ENCODE measurements around the gene ANKRD23. TPM values are rescaled to one million over a fixed set of nuclear protein-coding genes. Genes with fewer than 3 reads are reported as not detected.

ANKRD23 gene
- total RNA-seq, 2 experiments from 2014 or later: 3.9 to 4.9 TPM

DNA sequence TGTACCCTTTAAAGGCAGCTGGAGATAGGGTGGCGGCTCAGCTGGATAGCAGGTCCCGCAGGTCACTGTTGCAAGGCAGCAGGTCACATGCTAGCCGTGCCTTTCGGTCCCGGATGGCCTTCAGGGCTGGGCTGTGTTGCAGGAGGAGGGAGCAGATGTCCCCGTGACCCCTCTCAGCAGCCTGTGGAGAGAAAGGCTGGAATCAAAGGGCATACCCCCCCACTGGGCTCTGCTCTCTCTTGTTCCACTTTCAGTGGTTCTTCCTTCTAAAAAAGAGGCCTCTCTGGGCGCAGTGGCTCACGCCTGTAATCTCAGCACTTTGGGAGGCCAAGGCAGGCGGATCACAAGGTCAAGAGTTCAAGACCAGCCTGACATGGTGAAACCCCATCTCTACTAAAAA is 4.4 kb upstream of the ANKRD23 start:
- POLR2A ChIA-PET: interaction anchor here (0.6 kb wide), 1 partner anchor 42 kb away, joined by 5 read pairs; no protein-coding TSS in a partner anchor
- CTCF ChIA-PET: interaction anchor here (1.5 kb wide), 1 partner anchor 103 kb away, joined by 3 read pairs; no protein-coding TSS in a partner anchor

DNA sequence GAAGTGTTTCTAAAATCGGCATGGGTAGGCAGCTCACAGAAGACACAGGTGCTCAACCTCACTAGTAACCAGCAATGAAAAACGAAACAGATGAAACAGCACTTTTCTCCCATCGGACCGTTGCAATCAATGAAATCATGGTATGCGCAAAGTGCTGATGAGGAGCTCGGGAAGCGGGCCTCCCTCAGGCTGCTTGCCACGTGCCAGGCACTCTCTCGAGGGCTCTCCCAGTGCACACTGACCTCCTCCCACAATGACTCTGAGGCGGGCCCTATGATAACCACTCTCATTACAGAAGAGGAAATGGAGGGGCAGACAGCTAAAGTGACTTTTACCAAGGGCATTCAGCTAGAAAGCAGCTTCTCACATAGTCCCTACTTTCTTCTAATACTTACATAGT is 3.8 kb upstream of the ANKRD23 start:
- CTCF ChIA-PET: interaction anchor here (0.6 to 1.5 kb wide), 3 partner anchors 29 to 103 kb away, joined by 3 to 11 read pairs (median 4); no protein-coding TSS in a partner anchor
- POLR2A ChIA-PET: no interaction called here

DNA sequence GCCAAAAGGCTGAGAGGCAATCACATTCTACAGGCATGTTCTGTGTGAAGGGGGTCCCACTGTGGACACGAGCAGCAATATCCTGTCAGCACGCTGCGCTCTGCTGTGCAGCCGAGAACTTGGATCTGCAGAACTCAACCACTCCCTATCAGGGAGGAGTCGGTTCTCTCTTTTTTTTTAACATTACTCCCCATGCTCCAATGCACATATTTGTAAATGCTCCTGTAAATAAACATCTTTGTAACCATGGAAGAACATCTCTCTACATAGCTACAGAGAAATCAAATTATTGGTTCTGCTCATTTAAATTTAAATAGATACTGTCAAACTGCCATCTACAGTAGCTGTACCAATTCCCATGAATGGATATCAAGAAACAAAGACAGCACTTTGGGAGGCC is 3.0 kb upstream of the ANKRD23 start:
- ChIA-PET POLR2A (interaction anchor here (0.7 kb wide), 1 partner anchor 73 kb away, joined by 6 read pairs; no protein-coding TSS in a partner anchor), CTCF (no interaction called here)

DNA sequence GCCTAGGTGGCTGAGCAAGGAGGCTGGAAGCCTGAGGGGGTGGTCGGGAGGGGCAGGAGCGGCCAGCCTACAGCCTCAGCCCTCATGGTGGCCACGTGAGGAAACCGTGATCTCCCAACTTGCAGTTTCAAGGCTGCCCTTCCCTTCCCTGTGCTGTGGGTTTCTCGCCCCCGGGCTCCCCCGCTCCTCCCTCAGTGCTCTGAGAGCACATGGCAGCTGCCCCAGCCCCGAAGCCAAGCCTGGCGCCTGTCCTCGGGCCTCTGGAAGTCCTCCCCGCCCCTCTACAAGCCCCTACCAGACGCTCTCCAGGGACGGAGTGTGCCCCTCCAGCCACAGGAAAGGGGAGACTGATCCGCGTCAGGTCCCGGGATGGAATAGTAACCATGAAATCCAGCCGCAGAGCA is 586 bp upstream of the ANKRD23 start:
- CTCF ChIA-PET: interaction anchor here (1.1 to 1.5 kb wide), 4 partner anchors 8 to 107 kb away, joined by 4 to 6 read pairs (median 4); partner anchors contain the start of gene ANKRD39
- POLR2A ChIA-PET: interaction anchor here (0.6 kb wide), 3 partner anchors 31 to 504 kb away, joined by 3 to 5 read pairs (median 4); no protein-coding TSS in a partner anchor

DNA sequence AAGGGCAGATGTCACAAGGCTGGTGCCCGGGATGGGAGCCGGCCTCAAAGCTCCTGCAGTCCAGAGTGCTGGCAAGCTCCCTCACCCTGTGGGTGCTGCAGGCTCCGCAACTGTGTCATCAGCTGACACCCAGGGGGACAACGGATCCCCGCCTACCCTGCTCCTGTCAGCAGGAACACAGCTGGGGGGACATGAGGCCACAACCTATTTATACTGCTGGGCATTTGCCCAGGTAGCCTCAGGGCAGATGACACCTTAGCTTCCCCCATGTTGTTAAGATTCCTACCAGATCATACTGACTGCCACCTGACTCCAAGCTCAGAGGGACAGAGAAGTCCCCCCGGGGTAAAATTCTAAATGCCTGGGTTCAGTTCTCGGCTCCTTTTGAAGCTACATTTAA is 1.2 kb downstream of the ANKRD23 start:
- ChIA-PET CTCF (interaction anchor here (0.7 kb wide), 1 partner anchor 16 kb away, joined by 6 read pairs; no protein-coding TSS in a partner anchor), POLR2A (no interaction called here)

DNA sequence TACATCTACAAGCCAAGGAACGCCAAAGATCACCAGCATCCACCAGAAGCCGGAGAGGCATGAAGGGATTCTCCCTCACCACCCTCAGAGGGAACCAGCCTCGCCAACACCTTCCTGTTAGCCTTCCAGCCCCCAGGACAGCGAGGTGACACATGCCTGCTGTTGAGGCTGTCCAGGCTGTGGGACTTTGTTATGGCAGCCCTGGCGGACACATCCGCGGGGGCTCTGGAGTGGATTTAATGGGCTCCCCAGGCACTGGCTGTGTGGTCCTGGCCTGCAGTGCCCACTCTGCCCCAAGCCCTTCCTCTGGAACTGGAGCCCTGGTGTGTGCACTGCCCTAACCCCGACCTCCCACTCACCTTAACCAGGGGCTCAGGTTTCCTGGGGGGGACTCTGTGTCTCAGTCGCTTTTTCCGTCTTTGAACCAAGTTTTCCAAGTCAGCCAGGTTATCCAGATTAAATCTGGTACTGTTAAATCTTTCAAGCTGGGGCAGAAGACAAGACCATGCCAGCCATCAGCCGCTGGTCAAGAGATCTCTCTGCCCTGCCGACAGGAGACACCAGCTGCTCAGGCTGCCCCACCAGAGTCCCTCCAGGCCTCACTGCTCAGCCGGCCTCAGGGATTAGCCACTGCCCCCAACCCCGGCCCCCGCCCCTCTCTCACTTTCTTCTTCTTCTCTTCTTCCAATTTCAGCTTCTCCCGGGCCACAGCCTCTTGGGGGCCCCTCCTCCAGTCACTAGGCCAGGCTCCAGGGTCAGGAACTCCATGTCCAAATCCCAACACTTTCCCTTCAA is 1.9 kb downstream of the ANKRD23 start:
- POLR2A ChIA-PET: no interaction called here

DNA sequence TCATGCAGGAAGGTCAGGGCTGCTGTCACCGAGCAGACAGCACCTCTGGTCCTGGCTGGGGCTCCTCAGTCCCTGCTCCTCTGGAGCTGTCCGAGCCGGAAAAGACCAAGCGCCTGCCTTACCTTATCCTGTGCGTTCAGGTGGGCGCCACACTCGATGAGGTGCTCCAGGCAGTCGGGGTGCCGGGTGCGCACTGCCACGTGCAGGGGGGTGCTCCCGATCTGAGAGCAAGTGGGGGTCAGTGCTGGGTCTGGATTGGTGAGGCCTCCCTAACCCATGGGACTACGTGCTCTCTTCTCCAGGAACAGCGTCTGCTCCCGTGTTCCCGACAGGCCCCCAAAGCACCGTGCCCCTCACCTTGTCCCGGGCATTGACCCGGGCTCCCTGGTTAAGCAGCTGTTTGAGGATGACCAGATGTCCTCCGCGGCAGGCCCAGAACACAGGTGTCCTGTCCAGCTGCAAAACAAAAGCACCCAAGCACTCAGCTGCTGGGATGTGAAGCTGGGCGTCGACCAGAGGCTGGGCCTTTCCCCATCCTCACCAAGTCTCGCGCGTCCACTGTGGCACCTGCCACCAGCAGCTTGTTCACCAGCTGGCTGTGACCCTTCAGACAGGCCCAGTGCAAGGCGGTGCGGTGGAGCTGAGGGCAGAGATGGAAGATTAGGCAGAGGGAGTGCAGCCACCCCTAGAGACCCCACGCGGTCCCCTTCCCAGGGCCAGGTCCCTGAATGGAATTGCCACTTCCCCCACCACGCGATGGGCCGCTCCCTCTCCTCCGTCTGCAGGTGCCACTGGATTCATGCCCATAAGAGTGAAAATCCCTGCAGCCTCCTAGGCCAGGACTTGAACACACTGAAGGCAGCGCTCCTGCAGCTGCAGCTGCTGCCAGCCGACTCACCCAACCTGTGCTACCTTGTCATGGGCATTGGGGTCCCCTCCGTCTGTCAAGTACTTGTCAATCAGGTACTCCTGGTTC is 3.7 kb downstream of the ANKRD23 start:
- ChIA-PET CTCF (interaction anchor here (1.0 to 3.1 kb wide), 5 partner anchors 17 to 286 kb away, joined by 3 to 24 read pairs (median 4); partner anchors contain the start of genes ANKRD39 and CNNM3), POLR2A (interaction anchor here (1.3 to 1.7 kb wide), 2 partner anchors 18 to 24 kb away, joined by 5 to 18 read pairs; partner anchors contain the start of genes ANKRD39 and CNNM3)

More for the DNA sequence above, 1.9 kb downstream of the ANKRD23 start:
- CTCF ChIA-PET: no interaction called here

DNA sequence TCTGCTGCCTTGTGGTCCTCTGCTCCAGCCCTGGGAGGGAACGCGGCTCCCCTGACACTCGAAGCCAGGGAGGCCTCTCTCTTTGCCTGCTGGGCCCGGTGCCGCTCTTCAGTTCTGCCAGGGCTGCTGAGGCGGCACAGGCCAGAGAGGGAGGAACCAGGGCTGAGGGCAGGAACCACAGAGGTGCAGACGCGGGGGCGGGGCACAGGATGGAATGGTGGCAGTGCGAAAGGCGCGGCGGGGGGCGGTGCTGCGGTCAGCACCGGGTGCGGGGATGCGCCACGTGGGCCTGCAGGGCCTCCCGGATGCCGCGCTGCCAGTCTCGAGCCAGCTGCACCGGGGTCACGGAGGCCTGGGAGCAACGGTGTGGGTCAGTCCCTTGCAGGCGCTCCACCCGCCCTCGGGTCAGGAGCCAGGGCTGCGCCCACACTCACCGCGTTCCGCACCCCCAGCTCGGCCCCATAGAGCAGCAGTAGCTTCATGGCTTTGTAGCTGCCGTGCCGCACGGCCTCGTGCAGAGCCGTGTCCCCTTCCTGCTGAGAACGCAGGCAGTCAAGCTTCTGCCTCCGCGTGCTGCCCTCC is 4.4 kb downstream of the ANKRD23 start:
- CTCF ChIA-PET: interaction anchor here (1.0 to 3.1 kb wide), 4 partner anchors 18 to 111 kb away, joined by 3 to 24 read pairs (median 4); partner anchors contain the start of genes ANKRD39 and CNNM3
- POLR2A ChIA-PET: interaction anchor here (1.3 to 1.7 kb wide), 2 partner anchors 18 to 24 kb away, joined by 5 to 18 read pairs; partner anchors contain the start of genes ANKRD39 and CNNM3

DNA sequence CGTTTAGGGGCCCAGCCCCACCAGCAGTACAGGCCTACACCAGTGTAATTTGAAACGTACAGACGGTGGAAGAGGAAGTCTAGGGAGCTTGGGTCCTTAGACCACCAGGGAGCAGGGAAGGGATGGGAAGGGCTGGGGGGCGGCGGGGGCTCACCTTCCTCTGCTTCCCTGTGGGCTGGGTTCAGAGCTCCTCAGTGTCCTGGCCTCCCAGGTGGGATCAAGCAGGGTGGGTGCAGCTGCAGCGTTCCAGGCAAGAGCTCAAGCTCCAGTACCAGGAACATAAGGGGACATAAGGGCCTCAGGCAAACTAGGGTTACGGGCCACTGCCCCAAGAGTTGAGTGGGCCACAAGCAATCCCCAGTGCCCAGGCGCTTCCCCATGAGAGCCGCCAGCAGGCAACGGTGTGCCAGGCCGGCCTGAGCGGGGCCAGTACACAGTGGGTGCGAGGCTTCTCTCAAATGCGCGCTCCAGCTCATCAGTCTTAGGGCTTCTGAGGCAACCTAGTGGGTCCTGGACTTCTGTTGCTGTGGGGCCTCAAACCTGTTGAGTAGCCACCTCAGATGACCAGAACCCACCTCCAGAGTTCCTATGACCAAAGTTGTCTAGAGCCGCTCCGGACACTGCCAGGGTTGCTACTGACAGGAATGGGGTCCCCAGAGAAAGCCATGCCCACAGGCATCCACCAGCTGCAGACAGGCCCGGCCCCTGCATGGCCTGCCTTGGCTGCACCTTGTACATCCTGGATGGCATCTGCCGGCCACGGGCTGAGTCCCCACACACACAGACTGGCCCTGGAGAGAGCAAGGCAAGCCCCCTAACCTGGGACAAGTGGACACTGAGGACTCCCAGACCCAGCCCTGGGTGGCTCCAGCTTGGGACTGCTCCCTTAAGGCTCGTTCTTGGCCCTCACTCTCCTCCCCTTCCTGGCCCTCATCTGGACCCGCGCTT is 5.2 kb downstream of the ANKRD23 start:
- ChIA-PET POLR2A (interaction anchor here (0.9 to 1.7 kb wide), 3 partner anchors 17 to 23 kb away, joined by 3 to 18 read pairs (median 5); partner anchors contain the start of genes ANKRD39 and CNNM3), CTCF (interaction anchor here (3.1 kb wide), 1 partner anchor 19 kb away, joined by 24 read pairs; the partner anchor contains the start of gene ANKRD39)

DNA sequence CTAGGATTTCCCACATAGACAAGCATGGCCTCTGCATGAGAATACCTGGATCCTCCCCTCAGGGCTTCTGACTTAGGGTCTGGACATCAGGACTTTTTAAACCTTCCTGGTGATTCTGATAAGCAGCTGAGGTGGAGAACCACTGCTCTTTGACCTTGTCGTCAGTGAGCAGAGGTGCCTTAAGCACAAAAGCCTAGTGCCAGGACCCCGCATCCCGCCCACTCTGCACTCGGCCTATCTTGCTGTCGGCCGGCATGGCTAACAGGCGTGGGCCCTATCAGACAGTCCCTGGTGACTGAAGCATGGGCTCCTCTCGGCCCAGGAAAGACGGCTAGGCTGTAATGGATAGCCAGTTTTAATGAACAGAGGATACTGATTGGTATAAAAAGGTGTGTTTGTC is 6.2 kb downstream of the ANKRD23 start:
- ChIA-PET CTCF (interaction anchor here (3.1 kb wide), 1 partner anchor 20 kb away, joined by 24 read pairs; the partner anchor contains the start of gene ANKRD39), POLR2A (interaction anchor here (0.9 kb wide), 1 partner anchor 15 kb away, joined by 3 read pairs; no protein-coding TSS in a partner anchor)

DNA sequence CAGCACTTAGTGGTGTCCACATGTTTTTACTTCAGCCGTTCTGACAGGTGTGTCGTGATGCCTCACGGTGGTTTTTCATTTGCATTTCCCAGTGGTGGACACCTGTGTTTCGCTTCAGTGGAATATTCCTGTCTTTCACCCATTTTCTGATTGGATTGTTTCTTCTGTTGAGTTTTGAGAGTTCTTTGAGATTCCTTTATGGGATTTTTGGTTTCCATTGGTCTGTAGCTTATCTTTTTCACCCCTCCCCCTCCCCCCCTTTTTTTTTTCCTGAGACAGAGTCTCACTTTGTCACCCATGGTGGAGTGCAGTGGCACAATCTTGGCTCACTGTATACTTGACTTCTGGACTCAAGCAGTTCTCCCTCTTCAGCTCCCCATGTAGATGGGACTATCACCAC is 8.0 kb downstream of the ANKRD23 start:
- CTCF ChIA-PET: no interaction called here
- POLR2A ChIA-PET: no interaction called here

DNA sequence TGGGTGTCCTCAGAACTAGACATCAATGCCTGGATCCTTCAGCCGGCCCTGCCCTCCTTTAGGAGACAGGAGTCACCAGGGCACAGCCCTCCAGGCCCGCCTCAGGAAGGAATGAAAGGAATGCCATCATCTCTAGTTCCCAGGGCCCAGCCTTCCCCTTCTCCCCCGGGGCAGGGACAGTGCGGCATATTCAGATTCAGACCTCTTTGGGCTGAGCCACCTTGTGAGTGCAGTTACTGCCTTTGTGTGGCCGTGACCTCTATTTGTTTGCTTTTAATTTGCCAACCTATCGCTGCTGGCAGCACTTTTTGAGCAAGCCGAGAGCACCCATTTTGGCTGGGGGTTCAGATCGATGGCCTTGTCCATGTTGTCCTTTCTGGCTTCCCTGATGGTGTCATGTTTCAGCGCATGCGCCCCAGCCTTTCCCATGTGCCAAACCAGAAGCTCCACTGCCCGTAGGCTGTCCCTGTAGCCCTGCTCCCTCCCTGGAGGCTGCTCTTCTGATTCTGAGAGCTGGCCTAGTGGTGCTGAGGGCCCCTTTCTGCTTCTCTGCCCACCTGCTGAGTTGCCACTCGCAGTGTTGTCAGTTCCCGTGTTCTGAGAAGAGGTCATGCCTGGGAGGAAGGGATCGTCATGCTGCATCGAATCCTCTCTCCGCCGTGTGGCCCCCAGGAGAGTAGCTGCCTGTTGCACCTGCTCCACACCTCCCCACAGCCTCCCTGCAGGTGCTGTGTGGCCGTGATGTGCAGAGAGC is 10.9 kb downstream of the ANKRD23 start:
- POLR2A ChIA-PET: no interaction called here
- CTCF ChIA-PET: interaction anchor here (0.5 to 1.6 kb wide), 3 partner anchors 25 to 59 kb away, joined by 3 to 4 read pairs (median 3); partner anchors contain the start of gene ANKRD39

DNA sequence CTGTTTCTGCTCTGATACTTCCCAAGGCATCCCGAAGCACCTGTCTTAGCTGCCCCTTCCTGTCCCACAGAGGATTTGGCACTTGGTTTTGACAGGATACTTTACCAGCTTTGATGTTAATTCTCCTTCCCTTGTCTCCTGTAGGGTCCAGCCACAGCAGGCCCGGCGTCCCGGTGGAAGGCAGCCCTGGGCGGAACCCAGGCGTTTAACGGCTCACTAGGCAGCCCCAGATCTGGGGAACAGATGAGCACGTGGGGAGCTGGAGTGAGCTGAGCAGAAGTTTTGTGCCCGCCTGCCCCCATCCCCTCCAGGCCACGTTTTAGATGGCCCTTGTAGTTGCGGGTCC is 11.4 kb downstream of the ANKRD23 start:
- CTCF ChIA-PET: interaction anchor here (1.4 kb wide), 1 partner anchor 59 kb away, joined by 3 read pairs; no protein-coding TSS in a partner anchor

DNA sequence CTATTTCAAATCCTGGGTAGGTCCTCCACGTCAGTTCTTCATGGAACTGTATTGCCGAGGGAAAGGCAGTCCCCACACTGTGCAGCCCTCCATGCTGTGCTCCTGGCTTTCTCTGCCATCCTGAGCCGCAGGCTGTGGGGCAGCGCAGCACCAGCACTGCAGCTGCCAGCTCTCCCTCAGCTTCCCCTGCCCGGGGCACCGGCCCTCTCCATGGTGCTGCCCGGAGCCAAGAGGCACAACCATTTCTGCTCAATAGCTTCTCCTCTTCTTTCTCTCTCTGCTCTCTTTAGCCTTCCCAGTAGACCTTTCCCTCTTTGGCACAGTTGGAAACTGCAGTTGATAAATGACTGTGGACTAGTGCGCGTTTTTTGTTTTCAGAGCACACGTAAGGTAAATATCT is 12.1 kb downstream of the ANKRD23 start:
- ChIA-PET CTCF (no interaction called here), POLR2A (no interaction called here)

More for the DNA sequence above, 11.4 kb downstream of the ANKRD23 start:
- POLR2A ChIA-PET: no interaction called here

DNA sequence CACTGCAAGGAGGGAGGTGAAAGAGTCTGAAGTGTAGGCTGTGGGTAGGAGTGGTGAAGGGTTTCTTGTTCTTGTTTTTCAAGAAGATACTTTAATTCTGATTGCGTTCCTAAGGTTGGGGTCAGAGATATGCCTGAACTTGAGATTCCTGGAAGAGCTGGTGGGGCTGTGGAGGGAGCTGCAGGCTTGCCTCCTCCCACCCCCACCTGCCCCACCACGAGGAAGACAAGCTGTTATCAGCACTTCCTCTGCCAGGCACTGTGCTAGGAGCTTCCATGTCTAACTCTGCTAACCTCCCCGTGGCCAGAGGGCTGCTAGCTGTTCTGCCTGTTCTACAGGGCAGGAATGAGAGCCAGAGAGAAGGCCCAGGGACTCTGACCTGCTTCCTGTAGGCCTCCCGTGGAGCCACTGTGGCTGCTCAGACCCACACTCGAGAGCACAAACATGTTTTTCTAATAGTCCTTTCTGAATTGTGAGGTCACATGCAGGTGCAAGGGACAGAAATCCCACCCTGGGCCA is 13.7 kb downstream of the ANKRD23 start:
- ChIA-PET CTCF (no interaction called here), POLR2A (interaction anchor here (0.5 kb wide), 1 partner anchor 22 kb away, joined by 8 read pairs; no protein-coding TSS in a partner anchor)

DNA sequence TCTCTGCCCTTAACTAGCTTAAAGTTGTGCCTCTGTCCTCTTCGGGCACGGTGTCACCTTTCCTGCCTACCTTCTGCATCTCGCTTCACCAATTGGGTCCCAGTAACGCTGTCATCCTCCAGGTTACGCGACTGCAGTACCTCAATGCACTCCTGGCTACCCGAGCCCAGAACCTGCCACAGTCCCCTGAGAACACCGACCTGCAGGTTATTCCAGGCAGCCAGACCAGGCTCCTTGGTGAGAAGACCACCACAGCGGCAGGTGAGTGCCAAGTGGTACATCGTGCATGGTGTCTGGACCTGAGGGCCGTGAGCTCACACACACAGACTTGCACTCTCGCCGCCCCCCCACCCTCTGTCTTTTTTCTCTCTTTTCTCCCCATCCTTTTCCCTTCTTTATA is 14.9 kb downstream of the ANKRD23 start:
- CTCF ChIA-PET: no interaction called here
- POLR2A ChIA-PET: no interaction called here

DNA sequence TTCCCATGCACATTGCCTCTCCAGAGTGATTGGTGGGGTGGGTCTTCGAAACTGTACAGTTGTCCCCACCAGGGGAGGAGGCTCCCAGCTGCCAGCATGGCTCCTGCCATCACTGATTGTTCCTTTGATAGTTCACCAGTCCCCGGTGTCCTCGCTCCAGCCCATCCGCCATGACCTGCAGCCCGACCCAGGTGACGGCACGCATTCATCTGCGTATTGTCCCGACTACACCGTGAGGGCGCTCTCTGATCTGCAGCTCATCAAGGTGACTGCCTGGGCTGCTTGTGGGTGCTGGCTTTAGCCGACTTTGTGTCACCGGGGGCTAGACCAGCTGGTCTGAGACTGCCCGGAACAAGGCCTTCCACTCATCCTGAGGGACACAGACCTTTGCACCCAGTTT is 15.4 kb downstream of the ANKRD23 start:
- ChIA-PET CTCF (no interaction called here), POLR2A (no interaction called here)

Measured in activated CD8-positive, alpha-beta memory T cell treated with anti-CD3 and anti-CD28 coated beads for 36 hours (primary cell).